ENCODE results near the gene NPHP1.
"Not testable (repeated sequence)": the region's sequence is repeated elsewhere in the genome, so short reads cannot be mapped to it uniquely, and the experiment has no call there.

Gene NPHP1

DNA sequence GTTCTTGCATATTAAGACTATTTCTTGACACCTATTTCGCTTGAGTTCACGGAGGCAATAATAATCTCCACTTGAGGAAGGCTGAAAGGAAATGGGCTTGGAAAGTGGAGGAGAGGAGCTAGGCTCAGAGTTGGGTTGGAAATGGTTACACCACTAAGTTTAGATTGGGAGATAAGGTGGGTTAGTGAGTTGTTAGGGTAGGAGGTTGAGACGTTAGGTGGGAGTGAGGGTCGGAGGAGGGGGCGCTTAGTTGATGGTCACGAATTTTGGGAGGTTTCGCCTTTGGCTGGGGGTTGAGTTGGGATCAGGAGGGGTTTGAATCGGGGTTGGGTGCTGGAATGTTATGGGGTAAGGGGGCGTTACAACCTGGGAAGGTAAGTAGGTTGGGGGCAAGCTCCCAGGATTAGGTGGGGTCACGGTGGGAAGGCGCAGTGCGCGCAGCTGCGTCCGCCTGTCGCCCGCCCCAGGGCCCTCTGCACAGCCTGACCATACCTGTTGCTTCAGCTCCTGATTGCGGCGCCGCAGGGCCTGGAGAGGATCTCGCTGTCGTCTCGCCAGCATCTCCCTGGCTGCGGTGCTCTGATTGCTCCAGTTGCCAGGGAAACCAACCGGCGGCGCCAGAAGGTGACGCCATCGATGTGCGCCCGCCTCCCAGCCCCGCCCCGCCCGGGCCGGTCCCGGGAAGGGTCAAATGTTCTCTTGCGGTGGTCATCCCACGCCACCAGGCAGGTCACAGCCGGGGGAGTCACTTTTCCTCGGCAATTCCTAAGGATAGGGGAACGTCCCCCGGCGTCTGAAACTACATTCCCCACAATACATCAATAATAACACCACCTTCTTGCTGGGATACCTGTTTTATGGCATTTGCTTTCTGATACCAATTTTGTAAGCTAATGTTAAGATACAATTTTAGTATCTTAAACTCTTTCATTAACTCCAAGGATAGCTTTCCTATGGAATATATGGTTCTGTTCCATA is at the start of gene NPHP1:
TSS of gene NPHP1 (minus strand) at position 606 of the 978 bp plus-strand sequence. CDS start at position 561, 45 bp downstream.
- DNase-seq: peak; percentile 8 to 44

GRCh38 chr2:110248081-110248795 is 43.4 kb upstream of the NPHP1 start:
- not testable (repeated sequence) for DNase-seq

GRCh38 chr2:110245488-110246435 is 40.9 kb upstream of the NPHP1 start:
- not testable (repeated sequence) for DNase-seq

DNA sequence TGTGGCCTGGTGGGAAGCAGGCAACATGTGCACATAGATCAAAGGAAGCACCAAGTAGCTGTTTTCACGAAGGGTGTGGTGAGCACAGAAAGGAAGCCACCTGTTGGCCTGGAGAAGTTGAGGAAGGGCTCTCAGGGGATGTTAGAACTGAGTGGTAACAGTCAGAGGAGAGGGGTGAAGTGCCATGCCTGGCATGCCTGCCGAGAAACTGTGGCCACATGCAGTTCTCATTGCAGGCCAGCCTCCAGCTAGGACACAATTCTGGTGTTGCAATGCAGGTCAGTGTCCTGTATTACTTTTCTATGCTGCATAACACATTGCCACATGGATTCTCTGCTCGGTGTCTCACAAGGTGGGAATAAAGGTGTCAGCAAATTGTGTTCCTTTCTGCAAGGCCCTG is 38.5 kb upstream of the NPHP1 start:
- not testable (repeated sequence) for DNase-seq

GRCh38 chr2:110234514-110234913 is 29.7 kb upstream of the NPHP1 start:
- DNase-seq: not testable (repeated sequence)

DNA sequence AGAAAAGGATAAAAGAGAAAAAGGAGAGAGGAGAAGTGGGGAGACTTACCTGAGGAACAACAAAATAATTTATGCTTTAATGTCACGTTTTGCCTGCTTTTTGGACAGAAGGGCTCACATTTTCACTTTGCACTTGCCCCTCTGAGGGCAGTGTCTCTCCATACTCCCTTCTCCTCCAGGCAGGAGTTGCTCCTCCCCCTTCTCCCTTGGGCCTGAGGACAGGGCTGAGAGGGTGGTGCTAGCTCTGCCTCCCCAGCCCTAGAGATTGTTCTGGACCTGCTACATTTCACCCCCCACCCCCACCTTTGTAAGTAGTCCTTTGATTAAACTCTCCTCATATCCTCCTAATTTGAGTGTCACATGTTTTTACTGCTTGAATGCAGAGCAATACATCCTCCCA is 25.1 kb upstream of the NPHP1 start:
- not testable (repeated sequence) for DNase-seq

DNA sequence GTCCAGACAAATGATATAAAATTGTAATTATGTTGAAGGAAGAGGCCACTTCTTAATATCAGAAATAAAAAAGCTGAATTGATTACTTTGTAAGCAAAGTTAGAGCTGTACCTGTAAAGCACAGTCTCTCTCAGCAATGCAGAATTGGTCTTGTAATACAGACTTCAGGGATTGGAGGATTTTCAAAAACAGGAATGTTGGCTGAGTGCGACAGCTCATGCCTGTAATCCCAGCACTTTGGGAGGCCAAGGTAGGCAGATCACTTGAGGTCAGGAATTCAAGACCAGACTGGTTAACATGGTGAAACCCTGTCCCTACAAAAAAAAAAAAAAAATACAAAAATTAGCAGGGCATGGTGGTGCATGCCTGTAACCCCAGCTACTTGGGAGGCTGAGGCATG is 17.8 kb upstream of the NPHP1 start:
- DNase-seq: not testable (repeated sequence)

- DNase-seq: no peak
Measured at GRCh38 chr2:110221938-110222337, 17.1 kb upstream of the NPHP1 start.

GRCh38 chr2:110220190-110220564 is 15.4 kb upstream of the NPHP1 start:
- DNase-seq: no peak

DNA sequence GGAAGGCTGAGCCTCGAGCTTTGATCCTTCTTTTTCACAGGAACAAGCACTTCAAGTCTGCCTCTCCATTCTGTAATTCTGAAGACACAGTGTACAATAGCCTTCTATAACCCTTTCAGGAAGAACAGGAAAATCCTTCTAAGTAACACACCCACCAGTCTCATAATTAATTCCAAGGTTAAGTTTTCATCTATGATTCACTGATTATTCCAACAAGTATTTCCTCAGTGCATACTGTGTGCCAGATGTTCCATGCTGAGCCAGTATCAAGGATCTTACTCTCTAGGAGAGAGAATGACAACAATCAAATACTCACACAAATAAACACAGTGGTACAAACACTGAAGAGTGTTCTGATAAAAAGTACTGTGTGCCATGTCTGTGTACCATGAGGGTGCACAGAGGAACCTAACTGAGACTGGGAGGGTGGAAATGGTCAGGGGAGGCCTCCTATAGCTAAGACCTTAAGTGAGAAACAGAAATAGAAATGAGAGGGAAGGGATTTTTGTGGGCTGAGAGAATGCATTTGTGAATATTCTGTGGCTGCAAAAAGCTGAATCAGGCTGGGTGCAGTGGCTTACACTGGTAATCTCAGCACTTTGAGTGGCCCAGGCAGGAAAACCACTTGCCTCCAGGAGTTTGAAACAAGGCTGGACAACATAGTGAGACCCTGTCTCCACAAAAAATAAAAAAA is 14.8 kb upstream of the NPHP1 start:
- no peak for DNase-seq

GRCh38 chr2:110218889-110219288 is 14.1 kb upstream of the NPHP1 start:
- DNase-seq: not testable (repeated sequence)

DNA sequence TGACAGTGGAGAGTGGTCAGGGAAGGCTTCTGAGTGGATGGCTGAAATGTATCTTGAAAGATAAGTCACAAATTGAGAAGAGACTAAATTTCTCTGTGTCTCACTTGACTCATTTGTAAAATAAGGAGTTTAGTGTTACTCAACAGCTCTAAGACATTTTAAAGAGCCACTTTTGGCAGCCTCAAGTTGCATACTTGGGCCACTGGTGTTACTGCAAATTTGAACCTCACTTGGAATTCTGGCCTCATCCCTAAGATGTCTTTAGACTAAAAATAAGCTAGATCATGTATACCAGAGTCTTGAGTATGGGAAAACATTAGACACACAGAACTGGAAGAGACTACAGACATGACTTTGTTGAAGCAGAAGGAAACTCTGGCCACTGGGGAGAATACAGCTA is 12.0 kb upstream of the NPHP1 start:
- DNase-seq: no peak

GRCh38 chr2:110216199-110216598 is 11.4 kb upstream of the NPHP1 start:
- no peak for DNase-seq

DNA sequence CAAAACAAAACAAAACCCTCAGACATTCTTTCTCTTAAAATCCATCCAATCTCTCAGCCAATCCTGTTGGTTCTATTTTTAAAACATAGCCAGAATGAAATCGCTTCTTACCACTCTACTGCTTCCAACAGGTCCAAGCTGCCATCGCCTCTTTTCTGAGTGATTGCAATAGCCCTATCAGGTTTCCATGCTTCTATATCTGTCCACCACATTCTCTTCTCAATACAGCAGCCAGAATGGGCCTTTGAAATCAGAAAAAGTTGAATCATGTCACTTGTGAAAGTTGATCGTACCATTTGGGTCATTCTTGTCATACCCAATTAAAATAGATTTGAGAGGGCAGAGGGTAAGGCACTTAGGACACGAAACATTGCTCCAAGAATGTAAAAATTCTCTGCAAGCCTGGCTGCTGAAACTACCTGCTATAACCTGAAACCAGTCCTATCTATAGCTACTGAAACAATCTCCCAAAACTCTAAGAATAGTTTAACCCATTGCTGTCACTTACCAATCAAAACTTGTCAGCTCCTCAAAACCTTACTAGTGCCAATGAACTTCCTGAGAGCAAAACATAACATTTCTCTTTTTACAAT is 10.8 kb upstream of the NPHP1 start:
- no peak for DNase-seq

- DNase-seq: no peak
Measured at GRCh38 chr2:110215091-110215490, 10.3 kb upstream of the NPHP1 start.

DNA sequence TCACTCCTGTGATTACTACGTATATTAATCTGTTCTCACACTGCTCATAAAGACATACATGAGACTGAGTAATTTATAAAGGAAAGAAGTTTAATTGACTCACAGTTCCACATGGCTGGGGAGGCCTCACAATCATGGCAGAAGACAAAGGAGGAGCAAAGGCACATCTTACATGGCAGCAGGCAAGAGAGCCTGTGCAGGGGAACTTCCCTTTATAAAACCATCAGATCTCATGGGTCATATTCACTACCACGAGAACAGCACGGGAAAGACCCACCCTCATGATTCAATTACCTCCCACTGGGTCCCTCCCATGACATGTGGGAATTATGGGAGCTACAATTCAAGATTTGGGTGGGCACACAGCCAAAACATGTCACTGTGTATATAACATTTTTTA is 8.7 kb upstream of the NPHP1 start:
- not testable (repeated sequence) for DNase-seq

- DNase-seq: peak; percentile 3 to 55
Measured at GRCh38 chr2:110211938-110212858, 7.4 kb upstream of the NPHP1 start, which contains the start of gene MTLN. MTLN (minus strand) TSS chr2:110212547; CDS start chr2:110212525, 22 bp downstream.

DNA sequence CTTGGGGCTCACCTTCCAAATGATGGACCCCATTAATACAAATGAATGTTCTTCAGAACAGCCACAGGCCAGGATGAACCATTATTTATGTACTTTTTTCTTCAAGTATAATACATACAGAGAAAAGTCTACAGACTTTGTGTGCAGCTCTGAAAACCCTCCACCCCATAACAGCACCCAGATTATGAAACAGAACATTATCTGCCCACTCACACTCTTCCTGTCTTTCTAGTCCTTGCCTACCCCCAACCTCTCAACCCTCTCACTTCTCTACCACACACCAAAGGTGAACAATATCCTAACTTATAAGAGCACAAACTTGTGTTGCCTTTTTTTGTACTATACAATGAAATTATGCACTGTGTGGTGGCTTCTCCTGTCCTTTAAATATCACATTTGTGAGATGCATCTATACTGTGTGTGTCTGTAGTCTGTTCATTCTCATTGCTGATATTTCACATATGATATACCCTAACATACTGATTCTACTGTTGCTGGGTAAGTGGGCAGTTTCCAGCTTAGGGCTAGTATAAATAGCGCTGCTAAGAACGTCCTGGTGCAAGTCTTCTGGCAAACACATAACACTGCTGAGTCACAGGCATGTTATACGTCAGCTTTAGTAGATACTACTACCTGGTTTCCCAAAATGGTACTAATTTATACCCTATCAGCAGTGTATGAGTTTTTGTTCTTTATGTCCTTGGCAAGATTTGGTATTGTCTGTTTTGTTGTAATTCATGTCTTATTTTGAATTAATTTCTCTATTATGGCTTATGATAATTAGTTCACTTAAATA is 1.0 kb upstream of the NPHP1 start:
- no peak for DNase-seq

- DNase-seq: no peak
Measured at GRCh38 chr2:110198016-110198415, 6.8 kb downstream of the NPHP1 start.

Data from NCI-H187 (cell line).